Activated CD8-positive, alpha-beta T cell treated with anti-CD3 and anti-CD28 coated beads for 36 hours (primary cell): ENCODE data around the gene RBX1. TPM values are rescaled to one million over a fixed set of nuclear protein-coding genes. Genes with fewer than 3 reads are reported as not detected.

Experiments used
- ATAC-seq: fragments of 200-7000 bp; cut with Tn5 transposase; one replicate; pipeline ENCODE4 v1.10.0; 2021; ENCODE audit warnings: mild to moderate bottlenecking, moderate library complexity
- CTCF ChIA-PET: fragments of 350-600 bp; sonication (Branson Sonifier 250); formaldehyde crosslinking; loops from one replicate; lab custom pipeline; 2021; ENCODE audit warnings: antibody characterized with exemption; lab: Charles Lee
- POLR2A ChIA-PET: fragments of 350-600 bp; sonication (Branson Sonifier 250); formaldehyde crosslinking; loops from one replicate; lab custom pipeline; 2021; ENCODE audit warnings: antibody characterized with exemption; lab: Charles Lee
- DNase-seq: peaks from one replicate; pipeline ENCODE4 v3.0.0-alpha.2; 2020
- H3K27ac Mint-ChIP-seq: one replicate; pipeline ENCODE4 v1.8.0; 2021; ENCODE audit warnings: mild to moderate bottlenecking, mixed read lengths
- H3K27me3 Mint-ChIP-seq: one replicate; pipeline ENCODE4 v1.8.0; 2021; ENCODE audit warnings: mixed read lengths
- H3K36me3 Mint-ChIP-seq: one replicate; pipeline ENCODE4 v1.8.0; 2021; ENCODE audit warnings: low read depth, mixed read lengths
- H3K4me1 Mint-ChIP-seq: one replicate; pipeline ENCODE4 v1.8.0; 2021; ENCODE audit warnings: low read depth, mixed read lengths
- H3K4me3 Mint-ChIP-seq: one replicate; pipeline ENCODE4 v1.8.0; 2021; ENCODE audit warnings: mild to moderate bottlenecking, moderate library complexity, mixed read lengths
- H3K9me3 Mint-ChIP-seq: one replicate; pipeline ENCODE4 v1.8.0; 2021; ENCODE audit warnings: mixed read lengths
- intact Hi-C: fragments of 100-400 bp; cut with micrococcal nuclease; formaldehyde crosslinking; loops from one replicate; pipeline ENCODE4 v1.10.0; 2022
- total RNA-seq, 2 experiments: library from RNA; stranded (reverse); gene quantifications; one replicate each; pipeline ENCODE4 v1.2.3, GENCODE V29; 2021
- TF ChIP-seq, protein P1 (sequence below): fragments of 200-600 bp; IDR thresholded peaks from one replicate; pipeline ENCODE4 v1.8.0; 2022; ENCODE audit warnings: antibody characterized with exemption, mild to moderate bottlenecking

The RBX1 gene
- total RNA-seq, 2 experiments from 2014 or later: 90.4 to 92.8 TPM

GRCh38 chr22:40932396-40932795, 18.8 kb upstream of the RBX1 start:
- H3K27ac Mint-ChIP-seq: no peak overlapping the region
- CTCF ChIA-PET: interaction anchor here (0.9 to 2.0 kb wide), 2 partner anchors 10 to 78 kb away, joined by 3 to 9 read pairs; no protein-coding TSS in a partner anchor

DNA sequence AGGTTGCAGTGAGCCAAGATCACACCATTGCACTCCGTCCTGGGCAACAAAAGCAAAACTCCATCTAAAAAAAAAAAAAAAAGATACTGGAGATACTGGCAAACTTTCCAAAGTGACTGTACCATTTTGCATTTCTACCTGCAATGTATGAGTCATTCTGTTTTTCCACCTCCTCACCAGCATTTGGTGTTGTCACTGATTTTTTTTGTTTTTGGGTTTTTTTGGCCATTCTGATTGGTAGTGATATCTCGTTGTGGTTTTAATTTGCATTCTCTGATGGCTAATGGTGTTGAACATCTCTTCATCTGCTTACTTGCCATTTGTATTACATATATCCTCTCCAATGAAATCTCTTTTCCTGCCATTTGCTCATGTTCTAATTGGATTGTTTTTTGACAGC, 12.0 kb upstream of the RBX1 start:
- H3K36me3 Mint-ChIP-seq: no peaks in the 10 kb centered on the region
- no peak overlapping the region for H3K4me3 Mint-ChIP-seq
- ChIA-PET CTCF (interaction anchor here (0.8 kb wide), 1 partner anchor 17 kb away, joined by 3 read pairs; no protein-coding TSS in a partner anchor), POLR2A (no interaction called here)
- no peak for DNase-seq
- no peaks in the 10 kb centered on the region for H3K9me3 Mint-ChIP-seq
- peak; percentile 45 for ATAC-seq
- peak overlapping the region; percentile 13 for H3K27ac Mint-ChIP-seq
- peaks cover 7% of the 10 kb centered on the region for H3K4me1 Mint-ChIP-seq
- intact Hi-C loops: no loop called here
- no peaks in the 10 kb centered on the region for H3K27me3 Mint-ChIP-seq
- TF ChIP-seq, protein P1, sequence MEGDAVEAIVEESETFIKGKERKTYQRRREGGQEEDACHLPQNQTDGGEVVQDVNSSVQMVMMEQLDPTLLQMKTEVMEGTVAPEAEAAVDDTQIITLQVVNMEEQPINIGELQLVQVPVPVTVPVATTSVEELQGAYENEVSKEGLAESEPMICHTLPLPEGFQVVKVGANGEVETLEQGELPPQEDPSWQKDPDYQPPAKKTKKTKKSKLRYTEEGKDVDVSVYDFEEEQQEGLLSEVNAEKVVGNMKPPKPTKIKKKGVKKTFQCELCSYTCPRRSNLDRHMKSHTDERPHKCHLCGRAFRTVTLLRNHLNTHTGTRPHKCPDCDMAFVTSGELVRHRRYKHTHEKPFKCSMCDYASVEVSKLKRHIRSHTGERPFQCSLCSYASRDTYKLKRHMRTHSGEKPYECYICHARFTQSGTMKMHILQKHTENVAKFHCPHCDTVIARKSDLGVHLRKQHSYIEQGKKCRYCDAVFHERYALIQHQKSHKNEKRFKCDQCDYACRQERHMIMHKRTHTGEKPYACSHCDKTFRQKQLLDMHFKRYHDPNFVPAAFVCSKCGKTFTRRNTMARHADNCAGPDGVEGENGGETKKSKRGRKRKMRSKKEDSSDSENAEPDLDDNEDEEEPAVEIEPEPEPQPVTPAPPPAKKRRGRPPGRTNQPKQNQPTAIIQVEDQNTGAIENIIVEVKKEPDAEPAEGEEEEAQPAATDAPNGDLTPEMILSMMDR: no peak

More at GRCh38 chr22:40932396-40932795, 18.8 kb upstream of the RBX1 start:
- intact Hi-C loops: no loop called here
- Mint-ChIP-seq H3K36me3 (peaks cover 3% of the 10 kb centered on the region), H3K9me3 (no peaks in the 10 kb centered on the region), H3K4me1 (no peaks in the 10 kb centered on the region), H3K4me3 (no peak overlapping the region), H3K27me3 (no peaks in the 10 kb centered on the region)
- DNase-seq: no peak
- POLR2A ChIA-PET: no interaction called here
- TF ChIP-seq, protein P1: no peak
- ATAC-seq: no peak

DNA sequence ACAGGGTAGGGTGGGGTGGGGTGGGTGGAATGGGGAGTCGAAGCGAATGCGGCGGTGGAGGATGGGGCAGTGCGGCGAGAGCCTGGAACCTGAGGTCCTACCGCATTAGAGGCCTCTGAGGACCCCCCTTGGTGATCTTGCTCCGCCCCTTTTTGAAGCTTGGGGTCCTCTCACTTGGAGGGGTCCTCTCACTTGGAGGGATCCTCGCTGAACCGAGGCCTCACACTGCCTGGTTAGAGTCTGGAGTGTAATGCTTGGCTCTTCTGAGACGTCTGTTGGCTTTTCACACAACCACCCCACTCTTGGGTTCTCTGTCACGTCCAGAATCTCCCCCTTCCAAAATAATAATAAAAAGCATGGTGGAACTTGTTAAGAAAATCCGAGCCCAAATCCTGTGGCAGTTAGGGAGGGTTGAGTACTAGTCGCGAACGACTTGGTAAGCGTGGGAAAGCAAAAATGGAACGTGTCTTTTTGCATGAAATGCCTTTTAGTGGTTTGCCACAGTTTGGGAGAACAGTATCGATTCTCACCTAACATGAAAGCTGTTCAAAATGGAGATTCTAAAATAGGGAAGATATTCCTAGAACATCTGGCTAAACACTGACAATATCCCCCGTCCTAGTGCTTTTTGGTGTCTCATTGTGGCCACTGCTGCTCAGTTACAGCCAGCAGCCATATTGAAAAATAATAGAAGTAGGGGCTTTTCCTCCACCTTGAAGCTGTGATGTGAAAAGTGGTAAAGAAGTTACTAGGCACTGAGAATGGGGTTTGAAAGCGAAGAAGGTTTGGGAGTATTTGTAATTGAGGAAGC, 822 bp downstream of the RBX1 start:
- H3K36me3 Mint-ChIP-seq: peaks cover 32% of the 10 kb centered on the region
- peak; percentile 11 for DNase-seq

GRCh38 chr22:40953471-40953870, 2.3 kb downstream of the RBX1 start:
- H3K4me3 Mint-ChIP-seq: peak overlapping the region; percentile 98
- TF ChIP-seq, protein P1: no peak
- peaks cover 25% of the 10 kb centered on the region for H3K4me1 Mint-ChIP-seq
- peak overlapping the region; percentile 100 for H3K27ac Mint-ChIP-seq
- intact Hi-C loops: no loop called here
- H3K27me3 Mint-ChIP-seq: no peaks in the 10 kb centered on the region
- ChIA-PET CTCF (interaction anchor here (0.9 kb wide), 1 partner anchor 30 kb away, joined by 3 read pairs; no protein-coding TSS in a partner anchor), POLR2A (interaction anchor here (1.1 to 2.0 kb wide), 2 partner anchors 15 to 39 kb away, joined by 4 to 5 read pairs; no protein-coding TSS in a partner anchor)
- no peak for DNase-seq
- no peaks in the 10 kb centered on the region for H3K9me3 Mint-ChIP-seq
- ATAC-seq: no peak
- peaks cover 34% of the 10 kb centered on the region for H3K36me3 Mint-ChIP-seq

More for the DNA sequence above, 822 bp downstream of the RBX1 start:
- Mint-ChIP-seq H3K4me1 (peaks cover 22% of the 10 kb centered on the region), H3K4me3 (peak overlapping the region; percentile 98), H3K27me3 (no peaks in the 10 kb centered on the region), H3K9me3 (no peaks in the 10 kb centered on the region), H3K27ac (peak overlapping the region; percentile 100)
- TF ChIP-seq, protein P1: no peak
- intact Hi-C loops: loop anchor here (1.0 kb wide), 1 partner anchor 139 kb away; no protein-coding TSS in a partner anchor
- POLR2A ChIA-PET: interaction anchor here (0.6 to 2.4 kb wide), 16 partner anchors 8 to 349 kb away, joined by 3 to 22 read pairs (median 4); partner anchors contain the start of genes EP300, RANGAP1, ST13 and XPNPEP3
- peak; percentile 2 for ATAC-seq
- CTCF ChIA-PET: interaction anchor here (0.8 to 2.0 kb wide), 5 partner anchors 17 to 286 kb away, joined by 3 to 14 read pairs (median 4); partner anchors contain the start of gene EP300
